IPS-20b (cell line): ENCODE results near the gene SERPINA9.
"Not testable (repeated sequence)": the region's sequence is repeated elsewhere in the genome, so short reads cannot be mapped to it uniquely, and the experiment has no call there.

Experiments used
- H3K27ac ChIP-seq: one replicate; pipeline ENCODE4 v1.5.1; 2013; ENCODE audit warnings: low read length
- H3K27me3 ChIP-seq: 2 replicates; pipeline ENCODE4 v1.6.1; 2013; ENCODE audit warnings: mild to moderate bottlenecking, low read length, inconsistent platforms; ENCODE audit not compliant: insufficient read depth
- H3K36me3 ChIP-seq: 2 replicates; pipeline ENCODE4 v1.6.1; 2013; ENCODE audit warnings: low read depth, mild to moderate bottlenecking, inconsistent platforms, low read length, moderate library complexity; ENCODE audit not compliant: insufficient read depth
- H3K4me1 ChIP-seq: 2 replicates; pipeline ENCODE4 v1.6.1; 2013; ENCODE audit warnings: mild to moderate bottlenecking, control low read depth, inconsistent platforms, low read length, moderate library complexity; ENCODE audit not compliant: insufficient read depth
- H3K4me3 ChIP-seq: 2 replicates; pipeline ENCODE4 v1.5.1; 2013; ENCODE audit warnings: mild to moderate bottlenecking, low read length, inconsistent platforms
- H3K9ac ChIP-seq: 2 replicates; pipeline ENCODE4 v1.6.1; 2013; ENCODE audit warnings: low read depth, mild to moderate bottlenecking, inconsistent platforms, low read length, moderate library complexity
- H3K9me3 ChIP-seq: 2 replicates; pipeline ENCODE4 v1.6.1; 2013; ENCODE audit warnings: mild to moderate bottlenecking, low read depth, low read length, inconsistent platforms; ENCODE audit not compliant: insufficient read depth

The SERPINA9 gene

GRCh38 chr14:94485944-94486841 lies 10.2 kb upstream of the SERPINA9 start:
- Histone ChIP-seq H3K4me1 (peaks cover 4% of the 10 kb centered on the region; the same call in 1 of the 2 replicates), H3K27ac (no peak overlapping the region), H3K36me3 (no peaks in the 10 kb centered on the region), H3K9ac (peak overlapping the region; percentile 72; the same call in 1 of the 2 replicates), H3K27me3 (no peaks in the 10 kb centered on the region), H3K9me3 (no peaks in the 10 kb centered on the region), H3K4me3 (peak overlapping the region; percentile 68)

GRCh38 chr14:94484481-94484880 lies 8.5 kb upstream of the SERPINA9 start:
- Histone ChIP-seq H3K9ac (no peak overlapping the region), H3K36me3 (no peaks in the 10 kb centered on the region), H3K27ac (no peak overlapping the region), H3K4me3 (no peak overlapping the region), H3K9me3 (no peaks in the 10 kb centered on the region), H3K4me1 (peaks cover 4% of the 10 kb centered on the region; the same call in 1 of the 2 replicates), H3K27me3 (no peaks in the 10 kb centered on the region)

GRCh38 chr14:94483729-94484275 lies 7.8 kb upstream of the SERPINA9 start:
- Histone ChIP-seq H3K9me3 (peaks cover 1% of the 10 kb centered on the region; the same call in 1 of the 2 replicates), H3K4me1 (peaks cover 4% of the 10 kb centered on the region; the same call in 1 of the 2 replicates), H3K27me3 (no peaks in the 10 kb centered on the region), H3K36me3 (no peaks in the 10 kb centered on the region), H3K4me3 (no peak overlapping the region), H3K9ac (no peak overlapping the region), H3K27ac (no peak overlapping the region)

GRCh38 chr14:94483071-94483451 lies 7.1 kb upstream of the SERPINA9 start:
- Histone ChIP-seq H3K4me1 (peaks cover 4% of the 10 kb centered on the region; the same call in 1 of the 2 replicates), H3K27me3 (no peaks in the 10 kb centered on the region), H3K9me3 (peaks cover 9% of the 10 kb centered on the region; the same call in 1 of the 2 replicates), H3K27ac (no peak overlapping the region), H3K36me3 (no peaks in the 10 kb centered on the region), H3K4me3 (no peak overlapping the region), H3K9ac (no peak overlapping the region)

- not testable (repeated sequence) for H3K9ac ChIP-seq, H3K36me3 ChIP-seq, H3K4me3 ChIP-seq, H3K27me3 ChIP-seq, H3K4me1 ChIP-seq, H3K27ac ChIP-seq
- H3K9me3 ChIP-seq = peaks cover 15% of the 10 kb centered on the region; the same call in 1 of the 2 replicates
These were observed 6.4 kb upstream of the SERPINA9 start for GRCh38 chr14:94482132-94483070.

GRCh38 chr14:94481468-94482131 lies 5.6 kb upstream of the SERPINA9 start:
- H3K9ac ChIP-seq = no peak overlapping the region

GRCh38 chr14:94480809-94481208 lies 4.8 kb upstream of the SERPINA9 start:
- no peak overlapping the region for H3K9ac ChIP-seq
- no peak overlapping the region for H3K4me3 ChIP-seq
- no peaks in the 10 kb centered on the region for H3K36me3 ChIP-seq
- H3K27ac ChIP-seq = no peak overlapping the region
- H3K4me1 ChIP-seq = peaks cover 1% of the 10 kb centered on the region; the same call in 1 of the 2 replicates
- no peaks in the 10 kb centered on the region for H3K27me3 ChIP-seq
- H3K9me3 ChIP-seq = peaks cover 17% of the 10 kb centered on the region; the same call in 1 of the 2 replicates

More at GRCh38 chr14:94481468-94482131, 5.6 kb upstream of the SERPINA9 start:
- no peak overlapping the region for H3K27ac ChIP-seq
- H3K4me1 ChIP-seq = peaks cover 4% of the 10 kb centered on the region; the same call in 1 of the 2 replicates
- peaks cover 17% of the 10 kb centered on the region; the same call in 1 of the 2 replicates for H3K9me3 ChIP-seq
- no peaks in the 10 kb centered on the region for H3K27me3 ChIP-seq
- H3K36me3 ChIP-seq = no peaks in the 10 kb centered on the region
- H3K4me3 ChIP-seq = no peak overlapping the region

GRCh38 chr14:94478420-94478819 lies 2.4 kb upstream of the SERPINA9 start:
- Histone ChIP-seq H3K9me3 (peaks cover 17% of the 10 kb centered on the region; the same call in 1 of the 2 replicates), H3K9ac (no peak overlapping the region), H3K27me3 (no peaks in the 10 kb centered on the region), H3K4me3 (no peak overlapping the region), H3K27ac (no peak overlapping the region), H3K36me3 (no peaks in the 10 kb centered on the region), H3K4me1 (peaks cover 3% of the 10 kb centered on the region; the same call in 1 of the 2 replicates)

- Histone ChIP-seq H3K9me3 (peaks cover 17% of the 10 kb centered on the region; the same call in 1 of the 2 replicates), H3K4me3 (no peak overlapping the region), H3K9ac (no peak overlapping the region), H3K36me3 (no peaks in the 10 kb centered on the region), H3K27me3 (no peaks in the 10 kb centered on the region), H3K4me1 (peaks cover 3% of the 10 kb centered on the region; the same call in 1 of the 2 replicates), H3K27ac (no peak overlapping the region)
These were observed 1.4 kb downstream of the SERPINA9 start for GRCh38 chr14:94474581-94475031.

- Histone ChIP-seq H3K4me1 (peaks cover 3% of the 10 kb centered on the region; the same call in 1 of the 2 replicates), H3K9me3 (peaks cover 16% of the 10 kb centered on the region; the same call in 1 of the 2 replicates), H3K27ac (no peak overlapping the region), H3K36me3 (no peaks in the 10 kb centered on the region), H3K9ac (no peak overlapping the region), H3K27me3 (no peaks in the 10 kb centered on the region), H3K4me3 (no peak overlapping the region)
These were observed 2.2 kb downstream of the SERPINA9 start for GRCh38 chr14:94473666-94474410.
